ENCODE data around the gene VAMP5.

DNA sequence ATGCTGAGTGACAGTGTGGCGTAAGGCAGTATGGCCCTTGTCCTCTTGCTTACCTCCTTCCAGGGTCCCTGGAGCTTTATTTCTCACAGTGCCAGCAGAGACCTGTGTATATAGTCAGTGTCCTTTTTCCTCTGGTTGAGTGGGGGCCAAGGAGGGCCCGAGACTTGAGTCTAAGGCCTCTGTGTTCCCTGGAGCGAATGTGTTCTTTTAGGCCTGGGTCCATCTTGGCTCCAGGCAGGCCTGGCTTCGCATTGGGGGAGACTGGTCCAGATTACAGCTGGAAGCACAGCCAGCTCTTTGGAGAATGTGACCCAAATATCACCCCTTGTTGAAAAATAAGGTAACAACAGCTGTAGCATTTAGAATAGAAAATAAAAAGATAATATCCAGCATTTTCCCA lies 5.0 kb downstream of the VAMP5 start:
- no peak for TF ChIP-seq TEAD4 (IDR thresholded peaks at IDR 0.05; ENCODE audit: low read depth, low read length)
- no peak for TF ChIP-seq RAD21 (IDR thresholded peaks at IDR 0.05 in 1 of 2, conservative IDR thresholded peaks at IDR 0.05 in 1 of 2; ENCODE audit: low read depth in 2 of 2, low read length in 2 of 2)
- TF ChIP-seq, protein P1, sequence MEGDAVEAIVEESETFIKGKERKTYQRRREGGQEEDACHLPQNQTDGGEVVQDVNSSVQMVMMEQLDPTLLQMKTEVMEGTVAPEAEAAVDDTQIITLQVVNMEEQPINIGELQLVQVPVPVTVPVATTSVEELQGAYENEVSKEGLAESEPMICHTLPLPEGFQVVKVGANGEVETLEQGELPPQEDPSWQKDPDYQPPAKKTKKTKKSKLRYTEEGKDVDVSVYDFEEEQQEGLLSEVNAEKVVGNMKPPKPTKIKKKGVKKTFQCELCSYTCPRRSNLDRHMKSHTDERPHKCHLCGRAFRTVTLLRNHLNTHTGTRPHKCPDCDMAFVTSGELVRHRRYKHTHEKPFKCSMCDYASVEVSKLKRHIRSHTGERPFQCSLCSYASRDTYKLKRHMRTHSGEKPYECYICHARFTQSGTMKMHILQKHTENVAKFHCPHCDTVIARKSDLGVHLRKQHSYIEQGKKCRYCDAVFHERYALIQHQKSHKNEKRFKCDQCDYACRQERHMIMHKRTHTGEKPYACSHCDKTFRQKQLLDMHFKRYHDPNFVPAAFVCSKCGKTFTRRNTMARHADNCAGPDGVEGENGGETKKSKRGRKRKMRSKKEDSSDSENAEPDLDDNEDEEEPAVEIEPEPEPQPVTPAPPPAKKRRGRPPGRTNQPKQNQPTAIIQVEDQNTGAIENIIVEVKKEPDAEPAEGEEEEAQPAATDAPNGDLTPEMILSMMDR (IDR thresholded peaks at IDR 0.05; ENCODE audit: control extremely low read depth in 1 of 3, insufficient read depth in 1 of 3, low read depth in 1 of 3, low read length in 3 of 3) = no peak
- TF ChIP-seq POLR2AphosphoS5 (IDR thresholded peaks at IDR 0.05; ENCODE audit: low read depth, low read length) = no peak
- TF ChIP-seq MAFK (IDR thresholded peaks at IDR 0.05; ENCODE audit: low read depth, low read length) = no peak
- TF ChIP-seq EP300 (IDR thresholded peaks at IDR 0.05; ENCODE audit: borderline replicate concordance in 1 of 2, low read depth in 2 of 2, low read length in 2 of 2) = no peak

Data from H1 (cell line).